GM12878 (cell line): ENCODE data around the gene TAPT1.

Source experiments
- ATF2 ChIP-seq: IDR thresholded peaks from 2 replicates; pipeline ENCODE4 v1.6.1; 2012; ENCODE audit warnings: low read length, inconsistent platforms
- BHLHE40 ChIP-seq, 2 experiments: fragments of 450-650 bp in 1 of 2; IDR thresholded peaks; 2 replicates each; pipeline ENCODE4 v1.6.1; 2011 to 2017; ENCODE audit warnings: low read depth in 2 of 2, borderline replicate concordance in 1 of 2, improper control_type of control experiment in 1 of 2, low read length in 1 of 2, mild to moderate bottlenecking in 1 of 2
- CTCF ChIP-seq, 3 experiments: IDR thresholded peaks in 2 of 3; conservative IDR thresholded peaks in 1 of 3; 2 replicates each; pipeline ENCODE4 v1.5.1; 2011; ENCODE audit warnings: low read depth in 3 of 3, low read length in 3 of 3, mild to moderate bottlenecking in 3 of 3, control low read depth in 2 of 3, moderate library complexity in 2 of 3, inconsistent platforms in 1 of 3, mixed read lengths in 1 of 3; ENCODE audit not compliant: control insufficient read depth in 2 of 3, insufficient read depth in 1 of 3; ENCODE audit errors: extremely low read depth in 1 of 3
- EZH2 ChIP-seq: IDR thresholded peaks from 2 replicates; pipeline ENCODE4 v1.6.1; 2012; ENCODE audit warnings: low read depth, mild to moderate bottlenecking, control low read depth, inconsistent platforms, low read length, borderline replicate concordance; ENCODE audit not compliant: control insufficient read depth
- NFYB ChIP-seq: IDR thresholded peaks from 2 replicates; pipeline ENCODE4 v1.6.1; 2011; ENCODE audit warnings: low read depth, mild to moderate bottlenecking, low read length, improper control_type of control experiment, moderate library complexity; ENCODE audit not compliant: insufficient read depth
- POLR2A ChIP-seq: IDR thresholded peaks from 2 replicates; pipeline ENCODE4 v1.6.1; 2011; ENCODE audit warnings: low read depth, mild to moderate bottlenecking, low read length
- POLR2AphosphoS5 ChIP-seq: IDR thresholded peaks from 2 replicates; pipeline ENCODE4 v1.6.1; 2011; ENCODE audit warnings: mild to moderate bottlenecking, low read length, inconsistent platforms
- TCF7 ChIP-seq: IDR thresholded peaks from 2 replicates; pipeline ENCODE4 v1.6.1; 2014; ENCODE audit warnings: antibody characterized with exemption, borderline replicate concordance

- no peak for TF ChIP-seq CTCF (IDR thresholded peaks at IDR 0.05 in 2 of 3, conservative IDR thresholded peaks at IDR 0.05 in 1 of 3; ENCODE audit: control insufficient read depth in 2 of 3, extremely low read depth in 1 of 3, insufficient read depth in 1 of 3, low read depth in 3 of 3, low read length in 3 of 3)
- TF ChIP-seq POLR2AphosphoS5: no peak
- no peak for TF ChIP-seq POLR2A
- no peak for TF ChIP-seq ATF2
- no peak for TF ChIP-seq EZH2
- TF ChIP-seq NFYB: no peak
- no peak for TF ChIP-seq TCF7
- no peak for TF ChIP-seq BHLHE40 (IDR thresholded peaks at IDR 0.05; ENCODE audit: borderline replicate concordance in 1 of 2, low read depth in 2 of 2, low read length in 1 of 2)
Measured at GRCh38 chr4:16253127-16253960, 27.1 kb upstream of the TAPT1 start.
